Osteoblast (primary cell): ENCODE results near the gene SRF. TPM values are rescaled to one million over a fixed set of nuclear protein-coding genes. Genes with fewer than 3 reads are reported as not detected.
"Not testable (repeated sequence)": the region's sequence is repeated elsewhere in the genome, so short reads cannot be mapped to it uniquely, and the experiment has no call there.

Experiments used
- DNase-seq: peaks from one replicate; pipeline ENCODE4 v3.0.0; 2011; ENCODE audit warnings: low spot score, mixed read lengths; ENCODE audit not compliant: insufficient read length; ENCODE audit errors: missing footprints
- H2AFZ ChIP-seq: 2 replicates; pipeline ENCODE4 v1.6.0; 2011; ENCODE audit warnings: mild to moderate bottlenecking, low read length
- H3K27ac ChIP-seq: 2 replicates; pipeline ENCODE4 v1.5.1; 2011; ENCODE audit warnings: mild to moderate bottlenecking, low read depth, low read length, moderate library complexity
- H3K27me3 ChIP-seq: 2 replicates; pipeline ENCODE4 v1.6.0; 2012; ENCODE audit warnings: mild to moderate bottlenecking, control low read depth, inconsistent platforms, low read length, moderate library complexity; ENCODE audit not compliant: insufficient read depth
- H3K36me3 ChIP-seq: 2 replicates; pipeline ENCODE4 v1.5.1; 2011; ENCODE audit warnings: mild to moderate bottlenecking, low read length, control low read depth, moderate library complexity; ENCODE audit not compliant: insufficient read depth
- H3K4me1 ChIP-seq: 2 replicates; pipeline ENCODE4 v1.5.1; 2011; ENCODE audit warnings: mild to moderate bottlenecking, low read length, control low read depth, moderate library complexity; ENCODE audit not compliant: insufficient read depth
- H3K4me2 ChIP-seq: 2 replicates; pipeline ENCODE4 v1.6.0; 2011; ENCODE audit warnings: mild to moderate bottlenecking, low read length; ENCODE audit not compliant: insufficient read depth
- H3K4me3 ChIP-seq: fragments of 200-600 bp; sonication (generic); 3 replicates; pipeline ENCODE4 v1.5.1; 2012; ENCODE audit warnings: mild to moderate bottlenecking, low read length, inconsistent platforms; ENCODE audit not compliant: insufficient read depth
- H3K79me2 ChIP-seq: 2 replicates; pipeline ENCODE4 v1.6.0; 2012; ENCODE audit warnings: mild to moderate bottlenecking, low read length, control low read depth, inconsistent platforms; ENCODE audit not compliant: insufficient read depth
- H3K9me3 ChIP-seq: 2 replicates; pipeline ENCODE4 v1.5.1; 2011; ENCODE audit warnings: low read depth, low read length, control low read depth
- H4K20me1 ChIP-seq: 2 replicates; pipeline ENCODE4 v1.6.0; 2012; ENCODE audit warnings: mild to moderate bottlenecking, low read length, control low read depth; ENCODE audit not compliant: insufficient read depth
- total RNA-seq: library from RNA; depleted of rRNA; stranded (reverse); fragments of >200 nt; gene quantifications from 2 replicates; pipeline ENCODE4 v1.2.3, GENCODE V29; 2012
- TF ChIP-seq, protein P1 (sequence below): IDR thresholded peaks from 2 replicates; pipeline ENCODE4 v1.5.1; 2011; ENCODE audit warnings: mild to moderate bottlenecking, low read depth, low read length, moderate library complexity; ENCODE audit errors: extremely low read depth

Gene SRF
- total RNA-seq, 1 donor = 20.6 TPM

DNA sequence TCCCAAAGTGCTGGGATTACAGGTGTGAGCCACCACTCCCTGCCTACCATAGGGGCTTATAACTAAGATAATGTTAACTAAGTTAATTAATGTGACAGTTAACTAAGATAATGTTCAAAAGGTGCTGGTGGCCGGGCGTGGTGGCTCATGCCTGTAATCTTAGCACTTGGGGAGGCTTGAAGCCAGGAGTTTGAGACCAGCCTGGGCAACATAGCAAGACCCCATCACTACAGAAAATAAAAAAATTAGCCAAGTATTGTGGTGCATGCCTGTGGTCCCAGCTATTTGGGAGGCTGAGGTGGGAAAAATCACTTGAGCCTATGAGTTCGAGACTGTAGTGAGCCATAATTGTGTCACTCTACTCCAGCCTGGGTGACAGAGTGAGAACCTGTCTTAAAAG is 32.8 kb upstream of the SRF start:
- H3K9me3 ChIP-seq = no peaks in the 10 kb centered on the region
- H3K4me2 ChIP-seq = no peak overlapping the region
- H3K4me3 ChIP-seq = no peak overlapping the region
- H3K27ac ChIP-seq = no peak overlapping the region
- no peaks in the 10 kb centered on the region for H3K79me2 ChIP-seq
- H3K27me3 ChIP-seq = no peaks in the 10 kb centered on the region
- peaks cover 2% of the 10 kb centered on the region for H3K4me1 ChIP-seq
- no peaks in the 10 kb centered on the region for H4K20me1 ChIP-seq
- H3K36me3 ChIP-seq = peaks cover 12% of the 10 kb centered on the region
- TF ChIP-seq, protein P1, sequence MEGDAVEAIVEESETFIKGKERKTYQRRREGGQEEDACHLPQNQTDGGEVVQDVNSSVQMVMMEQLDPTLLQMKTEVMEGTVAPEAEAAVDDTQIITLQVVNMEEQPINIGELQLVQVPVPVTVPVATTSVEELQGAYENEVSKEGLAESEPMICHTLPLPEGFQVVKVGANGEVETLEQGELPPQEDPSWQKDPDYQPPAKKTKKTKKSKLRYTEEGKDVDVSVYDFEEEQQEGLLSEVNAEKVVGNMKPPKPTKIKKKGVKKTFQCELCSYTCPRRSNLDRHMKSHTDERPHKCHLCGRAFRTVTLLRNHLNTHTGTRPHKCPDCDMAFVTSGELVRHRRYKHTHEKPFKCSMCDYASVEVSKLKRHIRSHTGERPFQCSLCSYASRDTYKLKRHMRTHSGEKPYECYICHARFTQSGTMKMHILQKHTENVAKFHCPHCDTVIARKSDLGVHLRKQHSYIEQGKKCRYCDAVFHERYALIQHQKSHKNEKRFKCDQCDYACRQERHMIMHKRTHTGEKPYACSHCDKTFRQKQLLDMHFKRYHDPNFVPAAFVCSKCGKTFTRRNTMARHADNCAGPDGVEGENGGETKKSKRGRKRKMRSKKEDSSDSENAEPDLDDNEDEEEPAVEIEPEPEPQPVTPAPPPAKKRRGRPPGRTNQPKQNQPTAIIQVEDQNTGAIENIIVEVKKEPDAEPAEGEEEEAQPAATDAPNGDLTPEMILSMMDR = no peak
- no peak for DNase-seq
- H2AFZ ChIP-seq = no peak overlapping the region

DNA sequence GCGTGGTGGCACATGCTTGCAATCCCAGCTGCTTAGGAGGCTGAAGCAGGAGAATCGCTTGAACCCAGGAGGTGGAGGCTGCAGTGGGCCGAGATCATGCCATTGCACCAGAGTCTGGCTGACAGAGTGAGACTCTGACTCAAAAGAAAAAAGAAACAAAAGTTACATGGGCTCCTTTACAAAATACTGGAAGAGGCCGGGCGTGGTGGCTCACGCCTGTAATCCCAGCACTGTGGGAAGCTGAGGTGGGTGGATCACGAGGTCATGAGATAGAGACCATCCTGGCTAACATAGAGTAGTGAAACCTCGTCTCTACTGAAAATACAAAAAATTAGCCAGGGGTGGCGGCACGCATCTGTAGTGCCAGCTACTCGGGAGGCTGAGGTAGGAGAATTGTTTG is 31.1 kb upstream of the SRF start:
- not testable (repeated sequence) for H3K4me1 ChIP-seq, H3K4me3 ChIP-seq, DNase-seq, H3K9me3 ChIP-seq, H2AFZ ChIP-seq, H3K27me3 ChIP-seq, H4K20me1 ChIP-seq, H3K79me2 ChIP-seq, H3K27ac ChIP-seq, H3K4me2 ChIP-seq
- peaks cover 15% of the 10 kb centered on the region for H3K36me3 ChIP-seq

DNA sequence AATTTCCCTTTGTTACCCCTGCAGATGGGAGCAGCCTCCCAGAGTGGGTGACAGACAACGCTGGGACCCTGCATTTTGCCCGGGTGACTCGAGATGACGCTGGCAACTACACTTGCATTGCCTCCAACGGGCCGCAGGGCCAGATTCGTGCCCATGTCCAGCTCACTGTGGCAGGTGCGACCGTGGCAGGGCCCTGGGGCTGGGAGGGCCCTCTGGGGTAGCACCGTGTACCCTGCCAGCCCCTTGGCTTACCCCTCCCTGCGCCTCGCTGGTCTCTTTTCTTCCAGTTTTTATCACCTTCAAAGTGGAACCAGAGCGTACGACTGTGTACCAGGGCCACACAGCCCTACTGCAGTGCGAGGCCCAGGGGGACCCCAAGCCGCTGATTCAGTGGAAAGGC is 29.4 kb upstream of the SRF start:
- Histone ChIP-seq H3K27me3 (no peaks in the 10 kb centered on the region), H2AFZ (no peak overlapping the region), H3K4me3 (no peak overlapping the region), H3K4me1 (peaks cover 6% of the 10 kb centered on the region), H3K27ac (no peak overlapping the region), H3K4me2 (no peak overlapping the region), H4K20me1 (no peaks in the 10 kb centered on the region), H3K36me3 (peaks cover 30% of the 10 kb centered on the region), H3K79me2 (no peaks in the 10 kb centered on the region), H3K9me3 (no peaks in the 10 kb centered on the region)
- TF ChIP-seq, protein P1 = no peak
- DNase-seq = no peak

DNA sequence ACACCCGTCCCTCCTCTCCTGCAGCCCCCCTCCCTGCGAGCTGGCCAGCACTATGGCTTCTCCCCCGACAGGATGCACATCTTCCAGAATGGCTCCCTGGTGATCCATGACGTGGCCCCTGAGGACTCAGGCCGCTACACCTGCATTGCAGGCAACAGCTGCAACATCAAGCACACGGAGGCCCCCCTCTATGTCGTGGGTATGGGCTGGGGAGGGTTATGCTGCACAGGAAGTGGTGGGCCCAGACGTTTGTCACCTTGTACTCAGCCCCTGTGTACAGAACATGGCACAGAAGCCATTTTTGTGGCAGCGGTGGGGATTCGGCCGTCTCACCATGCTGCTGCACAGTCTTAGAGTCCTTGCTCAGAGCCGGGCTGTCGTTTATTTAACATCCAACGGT is 29.0 kb upstream of the SRF start:
- Histone ChIP-seq H3K79me2 (no peaks in the 10 kb centered on the region), H4K20me1 (no peaks in the 10 kb centered on the region), H3K36me3 (peaks cover 35% of the 10 kb centered on the region), H3K27ac (no peak overlapping the region), H3K4me1 (peaks cover 6% of the 10 kb centered on the region), H3K4me2 (no peak overlapping the region), H3K9me3 (no peaks in the 10 kb centered on the region), H3K4me3 (no peak overlapping the region), H3K27me3 (no peaks in the 10 kb centered on the region), H2AFZ (no peak overlapping the region)
- TF ChIP-seq, protein P1 = no peak
- no peak for DNase-seq
